CD4-positive, alpha-beta T cell treated with Interferon gamma for 1 hour (primary cell): ENCODE results near the gene SLC10A2.
"Not testable (repeated sequence)": the region's sequence is repeated elsewhere in the genome, so short reads cannot be mapped to it uniquely, and the experiment has no call there.

Experiments
- DNase-seq: peaks from one replicate; pipeline ENCODE4 v3.0.0-alpha.2; 2020

Gene SLC10A2

GRCh38 chr13:103066079-103066780, at the start of gene SLC10A2:
TSS of gene SLC10A2 (minus strand) at chr13:103066417. CDS start at chr13:103066249, 168 bp downstream.
- DNase-seq = no peak

- DNase-seq = no peak
Observed at GRCh38 chr13:103107580-103107979, 41.4 kb upstream of the SLC10A2 start.

GRCh38 chr13:103104340-103104739, 38.1 kb upstream of the SLC10A2 start:
- no peak for DNase-seq

GRCh38 chr13:103103456-103103855, 37.2 kb upstream of the SLC10A2 start:
- DNase-seq = not testable (repeated sequence)

- DNase-seq = no peak
Observed at GRCh38 chr13:103102482-103102881, 36.3 kb upstream of the SLC10A2 start.

GRCh38 chr13:103101901-103102300, 35.7 kb upstream of the SLC10A2 start:
- DNase-seq = no peak

GRCh38 chr13:103101500-103101899, 35.3 kb upstream of the SLC10A2 start:
- no peak for DNase-seq

- no peak for DNase-seq
Observed at GRCh38 chr13:103100830-103101229, 34.6 kb upstream of the SLC10A2 start.

GRCh38 chr13:103099722-103100293, 33.6 kb upstream of the SLC10A2 start:
- no peak for DNase-seq

- DNase-seq = no peak
Observed at GRCh38 chr13:103098535-103098934, 32.3 kb upstream of the SLC10A2 start.

- DNase-seq = no peak
Observed at GRCh38 chr13:103097366-103097928, 31.2 kb upstream of the SLC10A2 start.

GRCh38 chr13:103093649-103094048, 27.4 kb upstream of the SLC10A2 start:
- not testable (repeated sequence) for DNase-seq

GRCh38 chr13:103087275-103087674, 21.1 kb upstream of the SLC10A2 start:
- no peak for DNase-seq

- no peak for DNase-seq
Observed at GRCh38 chr13:103081435-103081834, 15.2 kb upstream of the SLC10A2 start.

- DNase-seq = no peak
Observed at GRCh38 chr13:103078158-103078557, 11.9 kb upstream of the SLC10A2 start.

- DNase-seq = no peak
Observed at GRCh38 chr13:103068836-103069235, 2.6 kb upstream of the SLC10A2 start.

GRCh38 chr13:103067751-103068555, 1.7 kb upstream of the SLC10A2 start:
- DNase-seq = no peak

GRCh38 chr13:103066781-103067345, 646 bp upstream of the SLC10A2 start:
- no peak for DNase-seq

GRCh38 chr13:103063376-103063775, 2.8 kb downstream of the SLC10A2 start:
- DNase-seq = no peak

GRCh38 chr13:103062079-103062478, 4.1 kb downstream of the SLC10A2 start:
- no peak for DNase-seq

GRCh38 chr13:103056008-103056407, 10.2 kb downstream of the SLC10A2 start:
- DNase-seq = no peak

GRCh38 chr13:103055166-103055565, 11.1 kb downstream of the SLC10A2 start:
- no peak for DNase-seq

- DNase-seq = no peak
Observed at GRCh38 chr13:103046676-103047075, 19.5 kb downstream of the SLC10A2 start.
